ENCODE measurements around the gene MYO5C. TPM values are rescaled to one million over a fixed set of nuclear protein-coding genes. Genes with fewer than 3 reads are reported as not detected.

MYO5C gene
- total RNA-seq, 2 donors from 2014 or later: 0.69 to 1.6 TPM

DNA sequence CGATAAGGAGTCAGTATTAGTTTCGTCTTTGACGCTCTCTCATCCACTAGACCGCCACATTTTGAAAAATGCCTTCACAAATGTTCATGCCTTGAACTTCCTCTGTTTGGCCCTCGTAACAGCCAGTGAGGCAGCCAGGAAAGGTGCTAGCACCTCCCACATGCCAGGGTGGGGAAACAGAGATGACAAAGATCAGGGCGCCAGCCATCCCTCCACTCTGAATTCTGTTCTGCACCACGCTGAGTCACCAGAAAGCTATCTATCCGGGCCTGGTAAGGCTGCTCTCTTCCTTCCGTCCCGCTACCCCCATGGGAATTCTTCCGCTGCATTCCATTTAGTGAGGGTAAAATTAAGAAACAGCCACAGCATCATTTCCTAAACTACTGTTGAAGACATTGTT, 151.7 kb downstream of the MYO5C start:
- Mint-ChIP-seq H3K4me1 (ENCODE audit: low read depth) (peaks cover 15% of the 10 kb centered on the region), H3K9me3 (no peaks in the 10 kb centered on the region), H3K27ac (no peak overlapping the region), H3K27me3 (ENCODE audit: low read depth) (no peaks in the 10 kb centered on the region), H3K4me3 (no peak overlapping the region), H3K36me3 (ENCODE audit: insufficient read depth in 2 of 2) (peaks cover 0 to 6% of the 10 kb centered on the region in 2 donors)
- DNase-seq: no peak
- ATAC-seq (replicated peaks in 1 of 2): no peak

Other genes with a start within 250 kb of the MYO5C start
- under 1 TPM in 1 of 2 donors, not detected in 1; 0.31 TPM for gene BCL2L10, start 183.0 kb downstream of the MYO5C start, total RNA-seq
- gene GNB5, start 104.4 kb downstream of the MYO5C start, total RNA-seq: 10 to 100 TPM; 26.8 to 38.8 TPM
- 10 to 100 TPM; 29.6 to 37.2 TPM for gene MYO5A, start 233.1 kb upstream of the MYO5C start, total RNA-seq